Measurements from ENCODE around the gene MAGI3. TPM values are rescaled to one million over a fixed set of nuclear protein-coding genes. Genes with fewer than 3 reads are reported as not detected.

Gene MAGI3
- total RNA-seq, 2 experiments from 2014 or later: 12.6 to 14.0 TPM

DNA sequence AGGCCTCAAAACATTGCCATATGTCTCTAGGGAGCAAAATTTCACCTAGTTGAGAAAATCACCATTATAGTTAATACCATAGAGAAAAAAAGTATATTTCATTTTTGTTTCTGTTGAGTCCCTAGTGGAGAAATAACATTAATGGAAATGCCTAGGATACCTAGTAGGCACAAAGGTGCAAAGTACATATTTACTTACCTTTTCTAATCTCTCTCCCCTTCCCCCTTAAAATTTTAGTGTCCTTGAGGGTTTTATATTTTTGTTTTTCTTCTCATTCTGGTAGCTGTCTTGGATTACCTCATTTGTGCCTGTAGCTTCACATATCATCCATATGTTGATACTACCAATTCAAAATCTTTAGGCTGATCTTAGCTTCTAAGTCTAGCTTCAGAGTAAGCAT, 127.0 kb downstream of the MAGI3 start:
- Mint-ChIP-seq H3K4me1 (peaks cover 5% of the 10 kb centered on the region), H3K9me3 (peaks cover 6% of the 10 kb centered on the region), H3K27ac (no peak overlapping the region), H3K36me3 (ENCODE audit: low read depth) (no peaks in the 10 kb centered on the region), H3K27me3 (no peaks in the 10 kb centered on the region), H3K4me3 (no peak overlapping the region)
- ChIA-PET POLR2A (no interaction called here), CTCF (no interaction called here)
- DNase-seq: no peak

DNA sequence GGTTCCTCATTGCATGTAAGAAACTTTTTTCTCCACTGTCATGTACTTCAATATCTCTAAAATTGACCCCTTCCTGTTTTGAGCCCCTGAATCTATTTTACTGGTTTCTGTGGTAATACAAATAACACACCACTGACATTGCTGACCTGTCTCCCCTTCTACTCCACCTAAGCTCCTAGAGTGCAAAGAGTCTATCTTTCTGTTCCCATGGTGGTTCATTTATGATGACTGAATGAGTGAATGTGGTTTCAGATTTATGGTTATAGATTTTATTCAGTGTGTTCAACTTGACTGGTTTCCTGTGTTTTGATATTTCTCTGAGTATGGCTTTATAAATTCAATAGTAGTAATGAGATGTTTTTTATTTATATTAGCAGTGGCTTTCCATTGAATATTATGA, 127.7 kb downstream of the MAGI3 start:
- peaks cover 5% of the 10 kb centered on the region for H3K4me1 Mint-ChIP-seq
- H3K27ac Mint-ChIP-seq: no peak overlapping the region
- POLR2A ChIA-PET: no interaction called here
- CTCF ChIA-PET: no interaction called here
- no peak overlapping the region for H3K4me3 Mint-ChIP-seq
- no peak for DNase-seq
- peaks cover under 1% of the 10 kb centered on the region for H3K36me3 Mint-ChIP-seq (ENCODE audit: low read depth)
- H3K9me3 Mint-ChIP-seq: peaks cover 12% of the 10 kb centered on the region
- H3K27me3 Mint-ChIP-seq: no peaks in the 10 kb centered on the region

DNA sequence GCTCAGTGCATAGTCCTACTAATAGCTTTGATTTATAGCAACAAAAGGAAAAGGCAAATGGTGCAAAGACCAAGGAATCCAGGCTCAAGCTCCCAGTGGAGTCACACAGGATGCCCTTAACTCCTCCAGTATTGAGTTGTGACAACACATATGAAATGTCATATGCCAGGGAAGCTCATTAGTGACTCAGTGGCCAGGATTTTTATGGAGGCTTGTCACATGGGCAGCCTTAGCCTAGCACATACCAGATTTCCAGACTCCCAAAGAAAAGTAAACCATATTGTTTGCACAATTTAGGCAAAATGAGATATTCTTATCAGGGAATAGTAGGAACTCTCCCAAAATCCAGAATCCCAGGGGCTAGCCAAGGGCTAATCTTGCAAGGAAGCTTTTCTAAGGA, 129.2 kb downstream of the MAGI3 start:
- ChIA-PET CTCF (no interaction called here), POLR2A (no interaction called here)
- Mint-ChIP-seq H3K4me1 (peaks cover 5% of the 10 kb centered on the region), H3K9me3 (peaks cover 18% of the 10 kb centered on the region), H3K4me3 (no peak overlapping the region), H3K27ac (no peak overlapping the region), H3K27me3 (no peaks in the 10 kb centered on the region), H3K36me3 (ENCODE audit: low read depth) (peaks cover 6% of the 10 kb centered on the region)
- DNase-seq: no peak

DNA sequence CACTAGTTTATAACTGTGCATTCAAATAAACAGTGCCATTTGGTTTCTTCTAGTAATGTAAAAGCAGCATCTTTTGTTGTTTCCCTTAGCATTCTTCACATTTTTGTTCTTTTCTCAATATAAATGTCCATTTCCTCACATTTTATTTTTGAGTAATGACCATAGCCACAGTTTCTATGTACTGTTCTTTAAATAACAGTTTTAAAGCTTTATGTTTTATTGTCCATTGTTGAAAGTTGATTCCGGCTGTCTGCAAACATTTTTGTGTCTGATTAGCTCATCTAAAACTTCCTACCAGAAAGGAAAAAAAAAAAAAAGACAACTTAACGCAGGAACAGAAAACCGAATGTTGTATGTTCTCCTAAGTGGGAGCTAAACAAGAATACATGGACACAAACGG, 139.7 kb downstream of the MAGI3 start:
- Mint-ChIP-seq H3K27me3 (no peaks in the 10 kb centered on the region), H3K27ac (no peak overlapping the region), H3K36me3 (ENCODE audit: low read depth) (no peaks in the 10 kb centered on the region), H3K9me3 (peaks cover 9% of the 10 kb centered on the region), H3K4me1 (no peaks in the 10 kb centered on the region), H3K4me3 (no peak overlapping the region)
- no peak for DNase-seq
- ChIA-PET CTCF (no interaction called here), POLR2A (no interaction called here)

DNA sequence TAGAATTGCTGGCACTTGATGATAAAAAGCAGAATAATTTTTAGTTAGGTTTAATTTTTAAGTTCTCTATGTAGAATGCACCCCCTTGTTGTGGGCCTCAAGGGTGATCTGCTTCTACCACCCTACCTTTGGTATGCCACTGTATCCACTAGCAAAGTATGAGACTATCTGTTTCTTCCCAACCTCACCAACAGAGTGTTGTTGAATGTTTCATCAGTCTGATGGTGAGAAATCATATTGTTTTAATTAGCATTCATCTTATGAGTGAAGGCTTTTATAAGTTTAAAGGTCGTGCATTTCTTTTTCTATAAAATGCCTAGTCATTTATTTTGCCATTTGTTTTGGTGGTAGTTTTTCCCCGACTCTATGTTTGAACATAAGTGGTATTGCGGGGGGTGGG, 141.0 kb downstream of the MAGI3 start:
- no peaks in the 10 kb centered on the region for H3K27me3 Mint-ChIP-seq

DNA sequence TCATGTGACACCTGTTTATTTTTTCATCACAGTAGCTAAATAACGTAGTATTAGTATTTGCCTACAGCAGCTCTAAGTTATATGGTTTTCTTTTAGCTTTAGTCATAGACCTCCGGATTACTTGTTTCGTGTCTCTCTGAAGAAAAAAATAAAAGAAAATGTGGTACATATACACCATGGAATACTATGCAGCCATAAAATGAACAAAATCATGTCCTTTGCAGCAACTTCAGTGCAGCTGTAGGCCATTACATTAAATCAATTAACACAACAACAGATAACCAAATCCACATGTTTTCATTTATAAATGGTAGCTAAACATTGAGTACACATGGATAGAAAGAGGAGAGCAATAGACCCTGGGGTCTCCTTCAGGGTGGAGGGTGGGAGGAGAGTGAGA, 142.7 kb downstream of the MAGI3 start:
- CTCF ChIA-PET: no interaction called here
- no peak for DNase-seq
- Mint-ChIP-seq H3K27ac (no peak overlapping the region), H3K27me3 (no peaks in the 10 kb centered on the region), H3K9me3 (peaks cover 11% of the 10 kb centered on the region), H3K4me1 (no peaks in the 10 kb centered on the region), H3K36me3 (ENCODE audit: low read depth) (no peaks in the 10 kb centered on the region), H3K4me3 (no peak overlapping the region)
- POLR2A ChIA-PET: no interaction called here

More for the DNA sequence above, 141.0 kb downstream of the MAGI3 start:
- ChIA-PET POLR2A (no interaction called here), CTCF (no interaction called here)
- DNase-seq: no peak
- Mint-ChIP-seq H3K27ac (no peak overlapping the region), H3K4me3 (no peak overlapping the region), H3K4me1 (no peaks in the 10 kb centered on the region), H3K9me3 (peaks cover 8% of the 10 kb centered on the region), H3K36me3 (ENCODE audit: low read depth) (no peaks in the 10 kb centered on the region)

DNA sequence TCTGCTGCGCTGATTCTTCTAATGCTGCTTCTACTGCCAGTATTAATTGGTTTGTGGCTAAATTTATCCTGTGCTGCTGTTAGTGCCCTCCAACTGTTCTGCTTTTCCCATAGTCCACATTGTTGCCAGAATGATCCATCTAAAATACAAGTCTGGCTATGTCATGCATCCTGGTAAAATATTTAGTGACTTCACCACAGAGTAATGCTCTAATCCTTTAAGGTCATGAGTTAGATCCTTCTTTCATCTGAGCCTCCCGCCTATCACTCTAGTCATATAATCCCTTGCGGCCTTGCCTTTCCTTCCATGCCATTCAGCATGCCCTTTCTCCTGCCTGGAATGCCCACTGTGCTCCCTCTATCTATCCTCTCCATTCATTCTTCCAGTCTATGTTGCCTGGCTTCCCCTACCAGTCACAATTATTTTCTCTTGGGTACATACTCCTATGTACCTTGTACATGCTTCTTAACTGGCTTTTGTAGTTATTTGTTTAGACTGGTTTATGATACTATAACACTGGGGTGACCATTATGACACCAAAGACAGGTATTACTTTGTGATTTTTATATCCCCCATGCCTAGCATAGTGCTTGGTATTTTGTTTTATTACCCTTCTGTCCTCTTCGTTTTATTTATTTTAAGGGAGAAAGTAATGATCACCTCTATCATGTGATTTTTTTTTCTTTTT, 144.0 kb downstream of the MAGI3 start:
- ChIA-PET POLR2A (interaction anchor here (0.6 kb wide), 1 partner anchor 13 kb away, joined by 3 read pairs; no protein-coding TSS in a partner anchor), CTCF (no interaction called here)
- Mint-ChIP-seq H3K4me1 (no peaks in the 10 kb centered on the region), H3K4me3 (no peak overlapping the region), H3K9me3 (peaks cover 8% of the 10 kb centered on the region), H3K27ac (no peak overlapping the region), H3K36me3 (ENCODE audit: low read depth) (no peaks in the 10 kb centered on the region), H3K27me3 (no peaks in the 10 kb centered on the region)
- no peak for DNase-seq

DNA sequence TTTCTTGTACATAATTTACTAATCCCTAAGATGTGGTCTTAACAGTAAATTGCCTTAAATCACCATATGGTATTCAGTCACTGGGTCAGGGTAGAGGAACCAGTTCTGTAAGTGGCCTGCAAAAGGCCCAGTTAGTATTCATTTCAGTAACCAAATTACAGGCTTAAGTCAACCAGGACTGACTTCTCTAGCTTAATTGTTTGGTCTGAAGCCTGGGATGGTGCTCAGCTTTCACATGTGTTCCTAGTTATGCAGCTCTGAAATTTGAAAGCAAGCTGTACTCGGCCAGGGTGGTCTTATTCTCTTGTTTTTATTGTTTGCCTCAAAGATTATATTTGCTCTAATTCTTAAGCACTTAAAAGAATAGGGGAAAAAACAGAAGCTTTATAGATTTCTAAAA, 144.6 kb downstream of the MAGI3 start:
- Mint-ChIP-seq H3K4me3 (no peak overlapping the region), H3K27me3 (no peaks in the 10 kb centered on the region), H3K27ac (no peak overlapping the region), H3K36me3 (ENCODE audit: low read depth) (no peaks in the 10 kb centered on the region), H3K4me1 (no peaks in the 10 kb centered on the region), H3K9me3 (peaks cover 8% of the 10 kb centered on the region)
- ChIA-PET POLR2A (no interaction called here), CTCF (no interaction called here)
- no peak for DNase-seq

DNA sequence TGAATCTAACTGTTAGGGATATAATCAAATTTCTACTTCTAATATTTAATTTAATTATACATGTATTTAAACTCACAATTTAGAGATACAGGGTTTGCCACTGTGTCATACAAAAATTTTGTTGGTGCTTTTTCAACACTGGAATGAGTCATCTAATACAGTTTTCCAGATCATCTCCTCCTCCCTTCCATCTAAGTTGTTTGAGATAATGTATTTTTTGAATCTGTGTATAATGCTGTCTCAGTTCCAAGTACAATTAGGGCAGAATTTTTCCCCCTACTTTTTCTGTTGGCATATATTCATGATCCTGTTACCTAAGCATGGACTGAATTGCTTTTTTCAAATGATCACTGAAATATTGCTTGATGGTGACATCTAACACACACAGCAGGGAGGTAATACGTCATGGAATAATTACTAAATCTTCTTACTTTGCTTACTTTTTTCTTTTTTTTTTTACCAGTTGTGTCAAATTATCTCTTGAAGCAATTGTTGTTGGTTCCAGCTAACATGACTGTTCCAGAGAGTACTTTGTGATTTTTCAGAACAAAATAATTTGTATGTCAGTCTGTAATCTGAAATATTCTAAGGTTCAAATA, 146.0 kb downstream of the MAGI3 start:
- Mint-ChIP-seq H3K9me3 (peaks cover 8% of the 10 kb centered on the region), H3K36me3 (ENCODE audit: low read depth) (no peaks in the 10 kb centered on the region), H3K27ac (no peak overlapping the region), H3K4me1 (no peaks in the 10 kb centered on the region), H3K27me3 (no peaks in the 10 kb centered on the region), H3K4me3 (no peak overlapping the region)
- CTCF ChIA-PET: interaction anchor here (0.6 kb wide), 1 partner anchor 413 kb away, joined by 3 read pairs; no protein-coding TSS in a partner anchor
- POLR2A ChIA-PET: no interaction called here
- DNase-seq: no peak

DNA sequence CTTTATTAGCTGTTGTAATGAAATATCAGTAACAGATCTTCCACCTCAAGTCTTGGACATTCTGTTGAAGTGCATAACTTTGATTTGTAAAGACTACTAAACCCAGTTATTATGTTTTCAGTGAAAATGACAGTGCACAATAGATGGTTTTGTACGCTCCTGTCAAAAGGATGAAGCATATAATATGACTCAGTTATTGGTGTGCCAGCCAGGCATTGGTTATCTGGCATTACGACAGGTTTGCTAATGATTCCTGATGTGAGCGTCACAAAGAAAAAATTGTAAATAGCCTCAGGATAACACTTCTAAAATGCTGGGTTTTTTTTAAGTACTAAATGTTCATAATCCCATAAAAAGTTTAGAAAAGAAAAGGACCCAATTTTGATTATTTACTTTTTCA, 147.9 kb downstream of the MAGI3 start:
- Mint-ChIP-seq H3K4me3 (no peak overlapping the region), H3K27ac (no peak overlapping the region), H3K27me3 (no peaks in the 10 kb centered on the region), H3K36me3 (ENCODE audit: low read depth) (no peaks in the 10 kb centered on the region), H3K9me3 (peaks cover 13% of the 10 kb centered on the region), H3K4me1 (no peaks in the 10 kb centered on the region)
- ChIA-PET POLR2A (no interaction called here), CTCF (no interaction called here)
- no peak for DNase-seq

DNA sequence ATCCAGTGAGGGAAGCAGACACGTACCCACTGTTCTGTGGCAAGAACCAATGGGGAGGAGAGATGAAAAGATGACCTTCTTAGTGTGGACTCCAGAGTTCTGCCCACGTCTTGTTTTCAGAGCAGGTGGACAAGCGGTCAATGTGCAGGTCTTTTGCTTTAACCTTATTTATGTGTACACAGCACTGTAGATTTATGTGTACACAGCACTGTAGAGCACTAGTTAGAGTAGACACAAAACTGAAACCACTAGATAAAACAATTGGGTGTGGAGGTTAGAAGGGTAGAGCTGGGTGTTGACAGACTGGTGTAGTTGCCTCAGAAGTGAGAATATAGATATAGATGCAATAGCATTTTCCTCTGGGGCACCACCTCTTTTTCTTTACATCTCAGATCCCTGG, 150.0 kb downstream of the MAGI3 start:
- Mint-ChIP-seq H3K4me3 (no peak overlapping the region), H3K36me3 (ENCODE audit: low read depth) (no peaks in the 10 kb centered on the region), H3K27ac (no peak overlapping the region), H3K27me3 (no peaks in the 10 kb centered on the region), H3K9me3 (peaks cover 13% of the 10 kb centered on the region), H3K4me1 (no peaks in the 10 kb centered on the region)
- ChIA-PET POLR2A (no interaction called here), CTCF (no interaction called here)
- no peak for DNase-seq

DNA sequence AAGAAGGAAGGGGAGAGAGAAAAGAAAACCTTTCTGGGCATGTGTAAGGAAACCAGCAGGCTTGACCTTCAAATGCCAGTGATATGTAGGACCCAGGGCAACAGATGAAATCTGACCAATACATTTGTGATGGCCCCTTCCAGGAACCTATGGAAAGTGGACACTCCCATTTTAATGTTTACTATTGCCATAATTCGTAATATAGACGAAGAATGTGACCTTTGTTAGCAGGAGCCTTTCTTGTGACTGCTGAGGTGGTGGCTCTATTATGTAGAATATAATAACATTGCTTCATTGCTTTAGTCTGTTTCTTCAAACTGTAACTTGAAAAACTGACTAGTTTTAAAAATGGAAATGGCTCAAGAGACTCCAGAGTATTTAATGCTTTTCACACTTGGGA, 150.8 kb downstream of the MAGI3 start:
- Mint-ChIP-seq H3K4me3 (no peak overlapping the region), H3K36me3 (ENCODE audit: low read depth) (no peaks in the 10 kb centered on the region), H3K27me3 (no peaks in the 10 kb centered on the region), H3K4me1 (no peaks in the 10 kb centered on the region), H3K27ac (no peak overlapping the region), H3K9me3 (peaks cover 10% of the 10 kb centered on the region)
- no peak for DNase-seq
- POLR2A ChIA-PET: no interaction called here
- CTCF ChIA-PET: no interaction called here

DNA sequence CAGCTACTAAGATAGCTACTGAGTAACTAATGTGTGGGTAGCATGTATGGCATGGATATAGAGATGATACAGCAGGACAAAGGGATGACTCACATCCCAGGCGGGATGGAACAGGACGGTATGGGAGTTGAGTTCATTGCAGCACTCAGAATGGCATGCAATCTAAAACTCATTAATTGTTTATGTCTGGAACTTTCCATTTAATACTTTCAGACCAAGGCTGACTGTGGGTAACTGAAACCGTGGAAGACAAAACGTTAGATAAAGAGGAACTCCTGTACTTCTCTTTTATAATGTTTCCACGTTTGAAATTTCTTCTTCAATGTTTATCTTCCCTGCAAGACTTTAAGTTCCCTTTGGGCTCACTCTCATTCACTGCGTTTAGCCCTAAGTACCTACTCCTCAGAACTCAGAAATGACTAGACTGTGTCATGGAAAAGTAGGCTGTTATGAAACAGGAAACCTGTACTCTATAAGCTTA, 151.9 kb downstream of the MAGI3 start:
- ChIA-PET POLR2A (no interaction called here), CTCF (no interaction called here)
- Mint-ChIP-seq H3K9me3 (peaks cover 10% of the 10 kb centered on the region), H3K27ac (no peak overlapping the region), H3K27me3 (no peaks in the 10 kb centered on the region), H3K4me3 (no peak overlapping the region), H3K36me3 (ENCODE audit: low read depth) (no peaks in the 10 kb centered on the region), H3K4me1 (no peaks in the 10 kb centered on the region)
- DNase-seq: no peak

DNA sequence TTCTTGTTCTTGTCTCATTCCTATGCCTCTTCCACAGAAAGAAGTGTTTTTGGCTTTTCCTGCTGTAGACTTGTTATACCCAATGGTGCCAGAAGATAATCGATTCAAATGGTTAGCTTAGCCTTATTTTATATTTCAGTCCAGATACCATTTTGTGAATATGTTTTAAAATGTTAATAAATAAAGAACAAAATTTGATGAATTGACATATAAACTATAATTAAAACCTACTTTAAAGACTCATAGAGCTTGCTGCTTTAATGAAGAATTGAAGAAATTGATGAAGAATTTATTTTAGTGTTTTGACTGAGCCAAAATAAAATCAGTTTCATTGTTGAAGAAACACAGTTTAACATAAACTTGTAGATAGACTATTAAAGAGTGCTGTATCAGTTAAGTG, 152.8 kb downstream of the MAGI3 start:
- no peak for DNase-seq
- CTCF ChIA-PET: no interaction called here
- no peak overlapping the region for H3K4me3 Mint-ChIP-seq
- H3K9me3 Mint-ChIP-seq: peaks cover 7% of the 10 kb centered on the region
- H3K27ac Mint-ChIP-seq: no peak overlapping the region
- H3K36me3 Mint-ChIP-seq (ENCODE audit: low read depth): no peaks in the 10 kb centered on the region
- H3K4me1 Mint-ChIP-seq: no peaks in the 10 kb centered on the region
- POLR2A ChIA-PET: no interaction called here
- no peaks in the 10 kb centered on the region for H3K27me3 Mint-ChIP-seq
